ENCODE results near the gene MPP2.

GRCh38 chr17:43839670-43840108 lies 67.6 kb downstream of the MPP2 start:
- TF ChIP-seq, protein P1, sequence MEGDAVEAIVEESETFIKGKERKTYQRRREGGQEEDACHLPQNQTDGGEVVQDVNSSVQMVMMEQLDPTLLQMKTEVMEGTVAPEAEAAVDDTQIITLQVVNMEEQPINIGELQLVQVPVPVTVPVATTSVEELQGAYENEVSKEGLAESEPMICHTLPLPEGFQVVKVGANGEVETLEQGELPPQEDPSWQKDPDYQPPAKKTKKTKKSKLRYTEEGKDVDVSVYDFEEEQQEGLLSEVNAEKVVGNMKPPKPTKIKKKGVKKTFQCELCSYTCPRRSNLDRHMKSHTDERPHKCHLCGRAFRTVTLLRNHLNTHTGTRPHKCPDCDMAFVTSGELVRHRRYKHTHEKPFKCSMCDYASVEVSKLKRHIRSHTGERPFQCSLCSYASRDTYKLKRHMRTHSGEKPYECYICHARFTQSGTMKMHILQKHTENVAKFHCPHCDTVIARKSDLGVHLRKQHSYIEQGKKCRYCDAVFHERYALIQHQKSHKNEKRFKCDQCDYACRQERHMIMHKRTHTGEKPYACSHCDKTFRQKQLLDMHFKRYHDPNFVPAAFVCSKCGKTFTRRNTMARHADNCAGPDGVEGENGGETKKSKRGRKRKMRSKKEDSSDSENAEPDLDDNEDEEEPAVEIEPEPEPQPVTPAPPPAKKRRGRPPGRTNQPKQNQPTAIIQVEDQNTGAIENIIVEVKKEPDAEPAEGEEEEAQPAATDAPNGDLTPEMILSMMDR (IDR thresholded peaks at IDR 0.05; ENCODE audit: low read depth, low read length, poor library complexity, severe bottlenecking) = no peak
- no peak for TF ChIP-seq EZH2phosphoT487 (IDR thresholded peaks at IDR 0.05; ENCODE audit: borderline replicate concordance, low read length)
